Cerebellar cortex (tissue), 1 donor: ENCODE measurements around the gene VPS33A.
A peak's percentile ranks its signal among the peaks of the same experiment; 100 is the strongest.

Experiments
- DNase-seq: peaks from one replicate; pipeline ENCODE4 v3.0.0-alpha.2; 2015; ENCODE audit warnings: low spot score

VPS33A gene

DNA sequence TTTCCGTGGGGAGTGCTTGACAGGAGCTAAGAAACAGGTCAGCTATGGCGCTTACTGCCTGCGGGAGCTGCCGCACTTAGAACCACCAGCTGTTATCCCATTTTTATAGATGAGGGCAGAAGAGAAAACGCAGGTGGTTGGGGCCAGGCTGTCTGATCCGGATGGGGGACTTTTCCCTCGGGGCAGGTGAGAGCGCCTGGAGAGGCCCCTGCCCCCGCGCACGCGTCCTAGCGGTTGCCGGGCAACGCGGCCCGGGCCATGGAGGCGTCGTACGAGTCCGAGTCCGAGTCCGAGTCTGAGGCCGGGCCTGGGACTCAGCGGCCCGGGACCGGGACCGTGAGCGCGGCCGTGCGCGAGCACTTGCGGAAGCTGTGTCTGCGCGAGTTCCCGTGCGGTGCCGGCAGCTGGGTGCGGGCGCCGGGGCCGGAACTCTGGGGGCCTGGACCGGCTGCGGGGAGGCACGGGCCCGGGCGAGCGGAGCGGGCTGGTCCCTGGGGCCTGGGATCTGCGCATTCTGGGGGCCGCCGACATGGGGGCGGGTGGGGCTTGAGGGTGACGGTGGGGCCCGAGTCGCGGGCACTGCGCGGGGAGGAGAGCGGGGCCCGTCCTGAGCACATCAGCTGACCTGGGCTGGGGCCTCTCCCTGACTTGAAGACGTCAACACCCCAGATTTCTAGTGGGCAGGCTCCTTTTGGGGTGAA is 83.3 kb downstream of the VPS33A start, which contains the start of gene LRRC43:
Gene LRRC43 (plus strand): TSS at position 237 of the 701 bp plus-strand sequence. CDS start 22 bp downstream, at position 259.
- peak; percentile 19 for DNase-seq
